K562 (cell line): Measurements from ENCODE around the gene TULP4. TPM values are rescaled to one million over a fixed set of nuclear protein-coding genes. Genes with fewer than 3 reads are reported as not detected.

Experiments
- ATAC-seq: fragments of 200-7000 bp; cut with Tn5 transposase; 3 replicates; pipeline ENCODE4 v1.9.1; 2020; ENCODE audit warnings: moderate library complexity
- BruUV-seq: library from RNA; stranded (reverse); fragments of 400-500 nt; replicated peaks from 2 replicates; lab custom pipeline; 2021; lab: Mats Ljungman, UMichigan
- CTCF ChIA-PET: fragments of 300-600 bp; formaldehyde crosslinking; extraction: SDS; loops from one replicate; lab custom pipeline; 2021; ENCODE audit warnings: low intra/inter-chr PET ratio; lab: Yijun Ruan, JAX
- POLR2A ChIA-PET: fragments of 300-600, 350-650 bp; sonication (Branson Sonifier 250); formaldehyde crosslinking; extraction: SDS; loops from one replicate; lab custom pipeline; 2021; ENCODE audit warnings: antibody characterized with exemption, inconsistent platforms; lab: Yijun Ruan, JAX
- DNase-seq, 4 experiments: peaks; one replicate each; pipeline versions ENCODE4 v3.0.0 to v3.0.0-alpha.2; 2011 to 2018; ENCODE audit warnings: low spot score in 3 of 4, mixed read lengths in 3 of 4; ENCODE audit errors: extremely low read depth in 1 of 4
- FAIRE-seq: peaks from 2 replicates; lab custom pipeline; 2011; peaks lifted over from hg19 to GRCh38; lab: Jason Lieb, UNC
- H2AFZ ChIP-seq: 2 replicates; pipeline ENCODE4 v1.6.0; 2011; ENCODE audit warnings: low read depth, low read length, control low read depth, inconsistent platforms
- H3K27ac ChIP-seq: fragments of 200-600 bp; 3 replicates; pipeline ENCODE4 v1.8.0; 2011; ENCODE audit warnings: low read depth, mild to moderate bottlenecking, control low read depth, inconsistent platforms, low read length, moderate library complexity, mixed read lengths; ENCODE audit errors: extremely low read depth
- H3K27me3 ChIP-seq, 2 experiments: fragments of 300-600 bp in 1 of 2; 2 replicates in 1 of 2; 3 replicates in 1 of 2; pipeline versions ENCODE4 v1.6.0 to v1.8.0; 2011; ENCODE audit warnings: inconsistent platforms in 2 of 2, low read length in 2 of 2, mild to moderate bottlenecking in 1 of 2, mixed read lengths in 1 of 2, moderate library complexity in 1 of 2; ENCODE audit not compliant: control insufficient read depth in 2 of 2, insufficient read depth in 2 of 2
- H3K36me3 ChIP-seq: fragments of 300-600 bp; 3 replicates; pipeline ENCODE4 v1.8.0; 2011; ENCODE audit warnings: mild to moderate bottlenecking, low read length, inconsistent platforms; ENCODE audit not compliant: control insufficient read depth, insufficient read depth
- H3K4me1 ChIP-seq, 2 experiments: fragments of 200-600 bp in 1 of 2; replicated peaks in 1 of 2; 2 replicates in 1 of 2; 3 replicates in 1 of 2; pipeline versions ENCODE4 v1.5.1 to v1.8.0; 2011; ENCODE audit warnings: inconsistent platforms in 2 of 2, low read length in 2 of 2, mild to moderate bottlenecking in 1 of 2, mixed read lengths in 1 of 2, moderate library complexity in 1 of 2; ENCODE audit not compliant: control insufficient read depth in 2 of 2, insufficient read depth in 2 of 2
- H3K4me2 ChIP-seq: 2 replicates; pipeline ENCODE4 v1.6.1; 2011; ENCODE audit warnings: low read length, control low read depth, inconsistent platforms, mixed read lengths; ENCODE audit not compliant: insufficient read depth
- H3K4me3 ChIP-seq: fragments of 200-600 bp; sonication (generic), shearing (Covaris generic); 2 replicates; pipeline ENCODE4 v1.5.1; 2016; ENCODE audit warnings: control low read depth, inconsistent platforms
- H3K79me2 ChIP-seq: fragments of 200-600 bp; 3 replicates; pipeline ENCODE4 v1.8.0; 2011; ENCODE audit warnings: low read length, inconsistent platforms; ENCODE audit not compliant: control insufficient read depth, insufficient read depth
- H3K9ac ChIP-seq, 2 experiments: 2 replicates each; pipeline versions ENCODE4 v1.6.0 to v1.6.1; 2011; ENCODE audit warnings: low read depth in 2 of 2, low read length in 2 of 2, control low read depth in 1 of 2, inconsistent platforms in 1 of 2, mild to moderate bottlenecking in 1 of 2, mixed read lengths in 1 of 2; ENCODE audit not compliant: insufficient read depth in 1 of 2
- H3K9me1 ChIP-seq: one replicate; pipeline ENCODE4 v1.6.0; 2011; ENCODE audit warnings: inconsistent platforms, mild to moderate bottlenecking, low read length, moderate library complexity; ENCODE audit not compliant: control insufficient read depth, insufficient read depth
- H3K9me3 ChIP-seq: replicated peaks from 2 replicates; pipeline ENCODE4 v1.5.1; 2011; ENCODE audit warnings: low read depth, low read length, inconsistent platforms; ENCODE audit not compliant: control insufficient read depth, insufficient read depth
- H4K20me1 ChIP-seq: replicated peaks from 2 replicates; pipeline ENCODE4 v1.6.1; 2011; ENCODE audit warnings: low read length, inconsistent platforms, mixed read lengths; ENCODE audit not compliant: control insufficient read depth, insufficient read depth
- ATF1 ChIP-seq, 2 experiments: fragments of 450-650 bp in 1 of 2; IDR thresholded peaks; 2 replicates each; pipeline ENCODE4 v1.6.1; 2016; ENCODE audit warnings: missing compliant biosample characterization in 1 of 2, missing genetic modification characterization in 1 of 2
- BRD9 ChIP-seq: fragments of 450-650 bp; IDR thresholded peaks from 2 replicates; pipeline ENCODE4 v1.6.1; 2018; ENCODE audit warnings: low read depth; ENCODE audit not compliant: partially characterized antibody
- ETV5 ChIP-seq: sonication (generic); formaldehyde crosslinking; IDR thresholded peaks from 2 replicates; pipeline ENCODE4 v1.4.0; 2020; ENCODE audit warnings: low read depth, mild to moderate bottlenecking, missing genetic modification reagents
- HNRNPUL1 ChIP-seq: fragments of 200-400 bp; formaldehyde crosslinking; IDR thresholded peaks from 2 replicates; pipeline ENCODE4 v1.6.1; 2017; ENCODE audit warnings: low read length
- NBN ChIP-seq: fragments of 450-650 bp; IDR thresholded peaks from 2 replicates; pipeline ENCODE4 v1.6.1; 2016; ENCODE audit warnings: low read depth, mild to moderate bottlenecking
- NFIC ChIP-seq: fragments of 450-650 bp; IDR thresholded peaks from 2 replicates; pipeline ENCODE4 v1.6.1; 2017; ENCODE audit warnings: mild to moderate bottlenecking, inconsistent platforms
- NR2C1 ChIP-seq, 2 experiments: fragments of 450-650 bp; IDR thresholded peaks; 2 replicates each; pipeline ENCODE4 v1.6.1; 2017; ENCODE audit warnings: mild to moderate bottlenecking in 2 of 2, antibody characterized with exemption in 1 of 2, inconsistent platforms in 1 of 2, missing compliant biosample characterization in 1 of 2, missing genetic modification characterization in 1 of 2
- TSC22D4 ChIP-seq: fragments of 450-650 bp; IDR thresholded peaks from 2 replicates; pipeline ENCODE4 v1.6.1; 2016; ENCODE audit warnings: missing genetic modification characterization, missing biosample characterization, control low read depth
- ZBED1 ChIP-seq: IDR thresholded peaks from 2 replicates; pipeline ENCODE4 v1.6.1; 2014
- ZFP36 ChIP-seq: fragments of 150-350 bp; IDR thresholded peaks from 2 replicates; pipeline ENCODE4 v1.6.1; 2018; ENCODE audit warnings: low read length, low read depth; ENCODE audit not compliant: partially characterized antibody
- ZNF436 ChIP-seq: fragments of 250-450, 450-650 bp; sonication (Bioruptor Pico); formaldehyde crosslinking; IDR thresholded peaks from 2 replicates; pipeline ENCODE4 v1.7.0; 2020; ENCODE audit warnings: mild to moderate bottlenecking
- WGBS: fragments of 100-300 bp; shearing (Covaris generic); methylation state at CpG from one replicate; pipeline ENCODE4 v1.1.6; 2016; ENCODE audit warnings: low coverage, mixed read lengths; ENCODE audit not compliant: insufficient coverage; ENCODE audit errors: missing lambda C conversion rate; 5-methylcytosine and 5-hydroxymethylcytosine counted together
- in situ Hi-C: fragments of 300-500 bp; cut with MboI; formaldehyde crosslinking; loops from 4 replicates; pipeline ENCODE4 v1.15.0; 2018; ENCODE audit warnings: inconsistent platforms, mixed read lengths
- intact Hi-C: fragments of 100-400 bp; cut with micrococcal nuclease; formaldehyde crosslinking; loops from 2 replicates; pipeline ENCODE4 v1.14.2; 2022
- polyA plus RNA-seq, 8 experiments: library from polyadenylated mRNA; depleted of rRNA in 4 of 8; stranded (reverse) in 5 of 8; unstranded in 3 of 8; fragments of >200 nt; fragmentation: Nextera tagmentation in 2 of 8; fragmentation: Illumina TruSeq in 1 of 8; extraction: Ambion mirVana in 2 of 8; extraction: Trizol in 1 of 8; gene quantifications; 2 replicates each; pipeline versions ENCODE4 v1.2.1 to v1.2.3, GENCODE V29; 2011 to 2014; ENCODE audit warnings: inconsistent platforms in 1 of 8, missing spikeins in 1 of 8
- total RNA-seq, 7 experiments: library from RNA; depleted of rRNA in 6 of 7; stranded (reverse); fragments of >200 nt in 6 of 7; fragmentation: Illumina TruSeq in 2 of 7; extraction: Trizol in 2 of 7; gene quantifications; 2 replicates each; pipeline versions ENCODE4 v1.2.1 to v1.2.3, GENCODE V29; 2011 to 2021; ENCODE audit warnings: low replicate concordance in 1 of 7
- TF ChIP-seq, protein P1 (sequence below), 2 experiments: fragments of 450-650 bp in 1 of 2; sonication (generic) in 1 of 2; formaldehyde crosslinking in 1 of 2; IDR thresholded peaks; 2 replicates each; pipeline versions ENCODE4 v1.7.1 to v1.9.0; 2016 to 2022; ENCODE audit warnings: inconsistent platforms in 1 of 2, mild to moderate bottlenecking in 1 of 2, missing genetic modification reagents in 1 of 2
- TF ChIP-seq, protein P2 (sequence below): IDR thresholded peaks from 3 replicates; pipeline ENCODE4 v1.6.1; 2011; ENCODE audit warnings: borderline replicate concordance, mild to moderate bottlenecking; ENCODE audit not compliant: insufficient read length, insufficient read depth

TULP4 gene
- total and polyA plus RNA-seq, 9 of the 15 experiments (the other 6 are each of a cell fraction or from before 2014, with no cell fraction given), result 1.2 to 50.4 (median 11.0) TPM

DNA sequence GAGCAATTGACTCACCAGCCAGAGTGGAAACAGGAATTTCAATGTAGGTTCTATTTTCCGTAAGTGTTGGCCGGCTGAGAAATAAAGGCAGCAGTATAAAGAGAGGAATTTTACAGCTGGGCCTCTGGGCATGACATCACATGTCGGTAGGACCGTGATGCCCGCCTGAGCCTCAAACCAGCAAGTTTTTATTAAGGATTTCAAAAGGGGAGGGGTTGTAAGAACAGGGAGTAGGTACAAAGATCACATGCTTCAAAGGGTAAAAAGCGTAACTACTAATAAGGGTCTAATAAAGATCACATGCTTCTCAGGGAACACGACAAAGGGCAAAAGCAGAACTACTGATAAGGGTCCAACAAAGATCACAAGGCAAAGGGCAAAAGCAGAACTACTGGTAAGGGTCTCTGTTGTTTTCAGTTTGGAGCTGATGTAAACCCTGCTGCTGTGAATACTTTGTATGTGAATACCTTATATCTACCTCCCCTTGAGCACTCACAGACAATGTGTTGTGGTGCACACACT, 9.0 kb upstream of the TULP4 start:
- no peaks in the 10 kb centered on the region for H3K27me3 ChIP-seq
- no peaks in the 10 kb centered on the region for H3K9me3 ChIP-seq
- no peaks in the 10 kb centered on the region for H3K9me1 ChIP-seq
- no peaks in the 10 kb centered on the region for H3K4me1 ChIP-seq
- in situ Hi-C loops, result no loop called here
- H3K4me3 ChIP-seq, result no peak overlapping the region
- H4K20me1 ChIP-seq, result no peaks in the 10 kb centered on the region
- no peak overlapping the region for H3K9ac ChIP-seq
- DNase-seq (no peak), ATAC-seq (no peak), FAIRE-seq (no peak)
- no peaks in the 10 kb centered on the region; the same call in 2 of the 3 replicates for H3K36me3 ChIP-seq
- ChIA-PET CTCF (no interaction called here), POLR2A (interaction anchor here (0.6 kb wide), 1 partner anchor 23 kb away, joined by 3 read pairs; no protein-coding TSS in a partner anchor)
- WGBS, result 80% methylated on average over 7 of the region's 7 CpGs
- H3K27ac ChIP-seq, result no peak overlapping the region
- no TSS peak for BruUV-seq
- intact Hi-C loops, result no loop called here
- 0 out of 3 replicates have a peak, but pooled peaks cover 3% of the 10 kb centered on the region for H3K79me2 ChIP-seq
- H3K4me2 ChIP-seq, result no peak overlapping the region
- H2AFZ ChIP-seq, result no peak overlapping the region
- TF ChIP-seq ZBED1, result no peak
- no peak for TF ChIP-seq BRD9
- TF ChIP-seq, protein P1, sequence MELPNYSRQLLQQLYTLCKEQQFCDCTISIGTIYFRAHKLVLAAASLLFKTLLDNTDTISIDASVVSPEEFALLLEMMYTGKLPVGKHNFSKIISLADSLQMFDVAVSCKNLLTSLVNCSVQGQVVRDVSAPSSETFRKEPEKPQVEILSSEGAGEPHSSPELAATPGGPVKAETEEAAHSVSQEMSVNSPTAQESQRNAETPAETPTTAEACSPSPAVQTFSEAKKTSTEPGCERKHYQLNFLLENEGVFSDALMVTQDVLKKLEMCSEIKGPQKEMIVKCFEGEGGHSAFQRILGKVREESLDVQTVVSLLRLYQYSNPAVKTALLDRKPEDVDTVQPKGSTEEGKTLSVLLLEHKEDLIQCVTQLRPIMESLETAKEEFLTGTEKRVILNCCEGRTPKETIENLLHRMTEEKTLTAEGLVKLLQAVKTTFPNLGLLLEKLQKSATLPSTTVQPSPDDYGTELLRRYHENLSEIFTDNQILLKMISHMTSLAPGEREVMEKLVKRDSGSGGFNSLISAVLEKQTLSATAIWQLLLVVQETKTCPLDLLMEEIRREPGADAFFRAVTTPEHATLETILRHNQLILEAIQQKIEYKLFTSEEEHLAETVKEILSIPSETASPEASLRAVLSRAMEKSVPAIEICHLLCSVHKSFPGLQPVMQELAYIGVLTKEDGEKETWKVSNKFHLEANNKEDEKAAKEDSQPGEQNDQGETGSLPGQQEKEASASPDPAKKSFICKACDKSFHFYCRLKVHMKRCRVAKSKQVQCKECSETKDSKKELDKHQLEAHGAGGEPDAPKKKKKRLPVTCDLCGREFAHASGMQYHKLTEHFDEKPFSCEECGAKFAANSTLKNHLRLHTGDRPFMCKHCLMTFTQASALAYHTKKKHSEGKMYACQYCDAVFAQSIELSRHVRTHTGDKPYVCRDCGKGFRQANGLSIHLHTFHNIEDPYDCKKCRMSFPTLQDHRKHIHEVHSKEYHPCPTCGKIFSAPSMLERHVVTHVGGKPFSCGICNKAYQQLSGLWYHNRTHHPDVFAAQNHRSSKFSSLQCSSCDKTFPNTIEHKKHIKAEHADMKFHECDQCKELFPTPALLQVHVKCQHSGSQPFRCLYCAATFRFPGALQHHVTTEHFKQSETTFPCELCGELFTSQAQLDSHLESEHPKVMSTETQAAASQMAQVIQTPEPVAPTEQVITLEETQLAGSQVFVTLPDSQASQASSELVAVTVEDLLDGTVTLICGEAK (IDR thresholded peaks at IDR 0.05), result no peak
- TF ChIP-seq, protein P1 (CRISPR knock-in tag; IDR thresholded peaks at IDR 0.05), result no peak
- TF ChIP-seq ATF1 (CRISPR knock-in tag; IDR thresholded peaks at IDR 0.05), result no peak
- TF ChIP-seq ATF1 (tag; IDR thresholded peaks at IDR 0.05), result no peak
- no peak for TF ChIP-seq ETV5 (CRISPR knock-in tag)
- TF ChIP-seq NFIC, result no peak
- no peak for TF ChIP-seq TSC22D4
- no peak for TF ChIP-seq NBN
- TF ChIP-seq, protein P2, sequence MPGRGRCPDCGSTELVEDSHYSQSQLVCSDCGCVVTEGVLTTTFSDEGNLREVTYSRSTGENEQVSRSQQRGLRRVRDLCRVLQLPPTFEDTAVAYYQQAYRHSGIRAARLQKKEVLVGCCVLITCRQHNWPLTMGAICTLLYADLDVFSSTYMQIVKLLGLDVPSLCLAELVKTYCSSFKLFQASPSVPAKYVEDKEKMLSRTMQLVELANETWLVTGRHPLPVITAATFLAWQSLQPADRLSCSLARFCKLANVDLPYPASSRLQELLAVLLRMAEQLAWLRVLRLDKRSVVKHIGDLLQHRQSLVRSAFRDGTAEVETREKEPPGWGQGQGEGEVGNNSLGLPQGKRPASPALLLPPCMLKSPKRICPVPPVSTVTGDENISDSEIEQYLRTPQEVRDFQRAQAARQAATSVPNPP, result no peak
- TF ChIP-seq ZFP36, result no peak
- TF ChIP-seq HNRNPUL1, result no peak
- TF ChIP-seq NR2C1 (IDR thresholded peaks at IDR 0.05), result no peak
- TF ChIP-seq NR2C1 (tag; IDR thresholded peaks at IDR 0.05), result no peak
- TF ChIP-seq ZNF436 (CRISPR knock-in tag), result no peak
